ENCODE measurements around the gene RAD54L.

DNA sequence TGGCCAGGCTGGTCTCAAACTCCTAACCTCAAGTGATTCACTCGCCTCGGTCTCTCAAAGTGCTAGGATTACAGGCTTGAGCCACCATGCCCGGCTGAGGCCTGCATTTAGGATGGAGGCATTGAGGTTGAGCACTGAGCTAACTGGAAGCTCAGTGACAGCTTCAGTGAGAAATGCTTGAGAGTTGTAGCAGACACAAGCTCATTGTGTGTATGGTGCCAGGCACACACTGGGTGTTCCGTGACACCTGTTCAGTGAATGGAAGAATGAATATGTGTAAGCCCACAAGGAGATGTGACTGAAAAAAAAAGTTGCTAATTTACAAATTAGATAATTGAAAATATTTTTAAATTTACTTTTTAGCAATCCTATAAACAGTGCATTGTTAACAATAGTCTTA lies 22.6 kb upstream of the RAD54L start:
- TF ChIP-seq, protein P1, sequence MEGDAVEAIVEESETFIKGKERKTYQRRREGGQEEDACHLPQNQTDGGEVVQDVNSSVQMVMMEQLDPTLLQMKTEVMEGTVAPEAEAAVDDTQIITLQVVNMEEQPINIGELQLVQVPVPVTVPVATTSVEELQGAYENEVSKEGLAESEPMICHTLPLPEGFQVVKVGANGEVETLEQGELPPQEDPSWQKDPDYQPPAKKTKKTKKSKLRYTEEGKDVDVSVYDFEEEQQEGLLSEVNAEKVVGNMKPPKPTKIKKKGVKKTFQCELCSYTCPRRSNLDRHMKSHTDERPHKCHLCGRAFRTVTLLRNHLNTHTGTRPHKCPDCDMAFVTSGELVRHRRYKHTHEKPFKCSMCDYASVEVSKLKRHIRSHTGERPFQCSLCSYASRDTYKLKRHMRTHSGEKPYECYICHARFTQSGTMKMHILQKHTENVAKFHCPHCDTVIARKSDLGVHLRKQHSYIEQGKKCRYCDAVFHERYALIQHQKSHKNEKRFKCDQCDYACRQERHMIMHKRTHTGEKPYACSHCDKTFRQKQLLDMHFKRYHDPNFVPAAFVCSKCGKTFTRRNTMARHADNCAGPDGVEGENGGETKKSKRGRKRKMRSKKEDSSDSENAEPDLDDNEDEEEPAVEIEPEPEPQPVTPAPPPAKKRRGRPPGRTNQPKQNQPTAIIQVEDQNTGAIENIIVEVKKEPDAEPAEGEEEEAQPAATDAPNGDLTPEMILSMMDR (IDR thresholded peaks at IDR 0.05): no peak
- TF ChIP-seq POLR2A (IDR thresholded peaks at IDR 0.05): no peak
